DMS114 treated with DMSO at 0.1 percent for 48 hours (cell line): Measurements from ENCODE around the gene ARL5C.

Source experiments
- DNase-seq: peaks from one replicate; lab custom pipeline; 2025; ENCODE audit not compliant: unreplicated experiment; lab: John Stamatoyannopoulos, UW

Gene ARL5C

GRCh38 chr17:39108461-39109375 is 57.2 kb downstream of the ARL5C start:
- no peak for DNase-seq

DNA sequence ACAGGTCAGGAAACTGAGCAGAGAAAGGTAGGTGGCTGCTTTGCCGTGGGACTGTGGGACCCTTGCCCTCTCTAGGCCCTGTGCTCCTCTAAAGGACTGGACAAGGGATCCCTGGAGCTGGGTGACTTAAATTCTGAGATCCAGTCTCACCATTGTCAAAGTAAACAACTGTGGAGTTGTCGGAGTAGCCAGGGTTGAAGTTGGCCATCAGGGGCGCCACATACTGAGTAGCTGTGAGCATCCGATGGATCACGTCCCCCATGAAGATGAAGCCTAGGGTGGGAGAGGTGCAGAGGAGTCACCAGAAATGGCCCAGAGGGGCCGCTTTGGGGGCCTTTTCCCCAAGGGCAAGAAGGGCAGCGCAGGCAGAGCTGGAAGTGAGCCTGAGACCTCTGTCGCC is 58.0 kb downstream of the ARL5C start:
- no peak for DNase-seq

DNA sequence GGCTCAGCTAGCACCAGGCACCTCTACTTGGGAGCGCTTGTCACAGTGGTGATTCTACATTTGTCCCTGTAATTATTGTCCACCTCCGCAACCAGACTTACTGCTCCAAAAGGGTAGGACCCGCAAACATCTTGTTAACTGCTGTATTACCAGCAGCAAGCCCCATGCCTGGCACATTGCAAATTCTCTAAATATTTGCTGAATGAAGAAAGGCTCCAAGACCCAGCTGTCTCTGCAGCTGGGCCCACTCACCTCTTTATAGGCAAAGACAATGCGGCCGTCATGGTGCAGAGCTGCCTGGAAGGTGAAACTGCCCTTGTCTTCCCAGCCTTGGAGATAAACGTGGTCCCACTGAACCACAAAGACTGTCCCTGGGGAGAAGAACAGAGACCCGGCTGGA is 58.8 kb downstream of the ARL5C start:
- no peak for DNase-seq
